HFF-Myc (cell line): ENCODE data around the gene SEC24D.

Source experiments
- DNase-seq: peaks from one replicate; pipeline ENCODE4 v3.0.0-alpha.2; 2011; ENCODE audit warnings: low read depth; ENCODE audit errors: extremely low read depth
- H3K4me3 ChIP-seq: replicated peaks from 2 replicates; pipeline ENCODE4 v1.5.1; 2011; ENCODE audit warnings: low read depth, mild to moderate bottlenecking, control low read depth, low read length
- TF ChIP-seq, protein P1 (sequence below): IDR thresholded peaks from 2 replicates; pipeline ENCODE4 v1.5.1; 2012; ENCODE audit warnings: mild to moderate bottlenecking, low read depth, low read length, control low read depth; ENCODE audit errors: missing control alignments

Gene SEC24D

DNA sequence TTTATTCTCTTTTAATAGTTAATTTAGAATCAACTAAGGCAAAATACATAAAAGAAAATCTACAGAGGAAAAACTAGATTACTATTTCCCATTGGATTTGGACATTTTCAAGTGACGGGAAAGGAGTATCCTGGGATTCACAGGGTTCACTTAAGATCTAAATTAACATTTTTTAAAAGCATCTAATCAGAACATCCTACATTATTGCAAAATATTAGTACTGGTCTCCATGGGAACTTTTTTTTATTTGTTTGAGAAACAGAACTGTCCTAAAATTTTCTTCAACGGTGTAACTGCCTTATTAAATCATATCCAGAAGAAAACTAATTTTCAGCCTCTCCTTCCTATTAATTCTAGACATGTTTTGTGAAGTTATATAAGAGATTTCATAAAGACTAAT, 81.0 kb downstream of the SEC24D start:
- no peak overlapping the region for H3K4me3 ChIP-seq
- TF ChIP-seq, protein P1, sequence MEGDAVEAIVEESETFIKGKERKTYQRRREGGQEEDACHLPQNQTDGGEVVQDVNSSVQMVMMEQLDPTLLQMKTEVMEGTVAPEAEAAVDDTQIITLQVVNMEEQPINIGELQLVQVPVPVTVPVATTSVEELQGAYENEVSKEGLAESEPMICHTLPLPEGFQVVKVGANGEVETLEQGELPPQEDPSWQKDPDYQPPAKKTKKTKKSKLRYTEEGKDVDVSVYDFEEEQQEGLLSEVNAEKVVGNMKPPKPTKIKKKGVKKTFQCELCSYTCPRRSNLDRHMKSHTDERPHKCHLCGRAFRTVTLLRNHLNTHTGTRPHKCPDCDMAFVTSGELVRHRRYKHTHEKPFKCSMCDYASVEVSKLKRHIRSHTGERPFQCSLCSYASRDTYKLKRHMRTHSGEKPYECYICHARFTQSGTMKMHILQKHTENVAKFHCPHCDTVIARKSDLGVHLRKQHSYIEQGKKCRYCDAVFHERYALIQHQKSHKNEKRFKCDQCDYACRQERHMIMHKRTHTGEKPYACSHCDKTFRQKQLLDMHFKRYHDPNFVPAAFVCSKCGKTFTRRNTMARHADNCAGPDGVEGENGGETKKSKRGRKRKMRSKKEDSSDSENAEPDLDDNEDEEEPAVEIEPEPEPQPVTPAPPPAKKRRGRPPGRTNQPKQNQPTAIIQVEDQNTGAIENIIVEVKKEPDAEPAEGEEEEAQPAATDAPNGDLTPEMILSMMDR = no peak
- DNase-seq = no peak

DNA sequence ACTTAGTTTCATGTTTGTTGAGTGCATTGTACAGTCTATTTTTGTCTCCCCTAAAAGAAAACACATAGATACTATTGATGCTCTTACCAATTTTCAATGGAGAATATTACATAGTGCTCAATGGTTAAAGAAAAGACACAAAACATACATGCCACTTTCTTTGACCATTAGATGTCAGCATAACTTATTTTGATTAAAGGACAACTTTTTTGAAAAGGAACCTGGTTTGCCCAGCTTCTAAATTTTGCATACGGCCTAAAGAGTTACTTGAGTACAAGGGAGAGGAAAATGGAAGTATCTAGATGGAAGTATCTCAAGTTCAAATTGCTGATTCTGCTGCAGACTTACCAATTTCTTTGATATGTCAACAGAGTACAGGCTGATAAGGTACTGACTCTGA, 82.2 kb downstream of the SEC24D start:
- TF ChIP-seq, protein P1 = no peak
- DNase-seq = no peak

DNA sequence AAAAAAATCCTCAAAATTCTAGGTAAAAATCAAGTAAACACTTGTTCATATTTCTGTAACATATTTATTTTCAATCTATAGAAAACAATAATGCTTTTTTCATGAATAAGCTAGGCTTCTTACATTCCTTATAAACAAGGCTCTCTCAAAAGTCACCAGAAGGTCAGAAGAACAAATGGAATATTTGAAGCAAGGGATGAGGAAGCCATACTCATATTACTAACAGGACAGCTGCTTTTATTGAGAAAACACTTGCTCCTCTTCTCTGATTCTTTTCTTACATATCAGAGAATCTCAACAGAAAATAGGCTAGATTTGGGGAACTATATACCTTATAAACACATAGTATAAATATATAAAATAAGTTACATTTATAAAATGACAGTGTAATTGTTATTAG, 82.8 kb downstream of the SEC24D start:
- no peak overlapping the region for H3K4me3 ChIP-seq
- TF ChIP-seq, protein P1 = no peak
- DNase-seq = no peak

More for the DNA sequence above, 82.2 kb downstream of the SEC24D start:
- H3K4me3 ChIP-seq = no peak overlapping the region

DNA sequence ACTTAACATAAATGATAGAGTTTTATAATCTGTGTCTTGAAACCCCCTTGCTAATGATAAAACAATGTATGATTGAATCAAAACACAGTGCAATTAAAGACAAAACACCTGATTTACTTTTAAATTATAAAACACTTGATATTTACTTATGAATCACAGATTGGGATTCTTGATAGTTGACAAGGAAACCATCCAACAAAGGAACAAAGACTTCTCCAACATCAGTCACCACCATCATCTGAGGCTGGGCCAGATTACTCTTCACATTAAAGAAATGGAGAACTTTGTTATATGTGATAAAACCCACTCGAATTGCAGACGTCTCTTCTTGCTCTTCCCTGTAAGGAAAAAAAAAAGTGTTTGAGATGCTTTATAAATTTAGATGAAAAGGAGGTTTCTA, 83.4 kb downstream of the SEC24D start:
- DNase-seq = no peak
- TF ChIP-seq, protein P1 = no peak
- no peak overlapping the region for H3K4me3 ChIP-seq

DNA sequence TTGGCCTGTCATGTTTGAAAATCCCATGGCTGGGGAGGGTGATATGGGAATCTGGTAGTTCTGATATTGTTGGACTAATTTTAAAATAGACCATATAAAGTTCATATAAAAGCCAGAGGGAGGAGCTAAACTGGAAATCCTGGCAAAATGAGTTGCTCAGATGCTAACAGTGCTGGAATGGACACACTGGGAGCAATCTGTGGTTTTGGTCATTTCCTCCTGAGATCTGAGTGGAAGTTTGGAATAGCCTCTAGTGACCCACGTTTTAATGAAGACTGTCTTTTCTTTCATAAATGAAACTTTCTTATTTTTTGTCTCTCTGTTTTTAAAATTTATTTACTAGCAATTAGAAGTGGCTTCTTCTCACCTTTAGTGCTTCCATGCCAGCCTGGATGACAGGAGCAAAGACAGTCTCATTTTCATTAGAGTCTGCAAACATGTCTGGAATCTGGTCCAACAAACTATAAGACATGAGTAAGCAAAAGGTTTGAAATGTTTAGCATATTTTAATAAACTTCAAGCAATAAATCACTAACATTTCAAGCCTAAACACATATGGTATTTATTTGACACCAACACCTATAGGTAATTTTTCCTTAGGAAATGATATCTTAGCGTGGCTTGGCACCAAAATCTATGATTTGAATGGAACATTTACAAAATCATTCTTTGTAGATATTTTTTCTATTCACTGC, 84.2 kb downstream of the SEC24D start:
- no peak overlapping the region for H3K4me3 ChIP-seq
- TF ChIP-seq, protein P1 = no peak
- no peak for DNase-seq

DNA sequence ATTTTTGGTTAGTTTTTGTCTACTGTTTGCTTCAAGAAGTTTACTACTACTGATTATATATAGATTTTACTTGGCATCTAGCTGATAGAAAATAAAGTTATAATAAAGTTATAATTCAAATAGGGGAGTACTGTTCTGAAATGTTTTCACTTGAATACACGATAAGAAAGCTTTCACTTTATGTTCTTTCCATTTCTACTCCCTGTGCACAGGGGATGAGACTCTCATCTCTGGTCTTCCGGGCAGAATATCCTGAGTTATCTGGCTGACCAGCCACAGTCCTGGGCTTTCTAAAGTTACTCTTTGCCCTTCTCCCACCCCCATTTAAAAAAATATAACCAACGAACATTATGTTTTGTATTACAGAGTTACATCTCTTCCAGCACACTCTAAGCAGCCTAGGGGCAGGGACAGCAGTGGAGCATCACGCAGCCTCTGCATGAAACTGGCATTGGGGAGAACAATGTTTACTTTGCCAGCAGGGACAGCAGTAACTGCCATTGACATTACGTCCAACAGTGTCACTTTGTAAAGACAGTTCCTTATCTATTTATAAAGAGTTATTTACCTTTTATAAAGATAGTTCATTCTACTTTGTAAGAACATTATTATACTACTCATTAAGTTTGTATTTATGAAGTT, 86.5 kb downstream of the SEC24D start:
- H3K4me3 ChIP-seq = no peak overlapping the region
- DNase-seq = no peak
- TF ChIP-seq, protein P1 = no peak
